ENCODE measurements around the gene COL4A5.

COL4A5 gene

GRCh38 chrX:108435261-108435660 is 4.4 kb upstream of the COL4A5 start:
- no peak for DNase-seq (ENCODE audit: low read depth in 2 of 2)
- TF ChIP-seq CTCF (IDR thresholded peaks at IDR 0.05; ENCODE audit: low read depth, low read length) = no peak
- H3K4me3 ChIP-seq (replicated peaks in 1 of 2; ENCODE audit: low read depth in 2 of 2, low read length in 2 of 2) = no peak overlapping the region

- no peak for TF ChIP-seq CTCF (IDR thresholded peaks at IDR 0.05; ENCODE audit: low read depth, low read length)
- peak overlapping the region; percentile 42 to 49 for H3K4me3 ChIP-seq (replicated peaks in 1 of 2; ENCODE audit: low read depth in 2 of 2, low read length in 2 of 2)
- no peak for DNase-seq (ENCODE audit: low read depth in 2 of 2)
These were observed 2.1 kb upstream of the COL4A5 start for GRCh38 chrX:108437349-108438109.

- no peak for DNase-seq (ENCODE audit: low read depth in 2 of 2)
- TF ChIP-seq CTCF (IDR thresholded peaks at IDR 0.05; ENCODE audit: low read depth, low read length) = no peak
- peak within 1 kb of the TSS; percentile 42 to 65 for H3K4me3 ChIP-seq (replicated peaks in 1 of 2; ENCODE audit: low read depth in 2 of 2, low read length in 2 of 2)
These were observed 1.5 kb upstream of the COL4A5 start, which contains the start of gene COL4A6 for GRCh38 chrX:108438110-108438623. COL4A6 (minus strand) TSS chrX:108438422; CDS start chrX:108438196, 226 bp downstream.

- TF ChIP-seq CTCF (IDR thresholded peaks at IDR 0.05; ENCODE audit: low read depth, low read length) = no peak
- peak overlapping the region; percentile 61 to 65 for H3K4me3 ChIP-seq (replicated peaks in 1 of 2; ENCODE audit: low read depth in 2 of 2, low read length in 2 of 2)
- DNase-seq (ENCODE audit: low read depth in 2 of 2) = peak; percentile 37 to 38
These were observed 491 bp downstream of the COL4A5 start for GRCh38 chrX:108439961-108440696.

GRCh38 chrX:108442901-108443464 is 3.3 kb downstream of the COL4A5 start:
- H3K4me3 ChIP-seq (replicated peaks in 1 of 2; ENCODE audit: low read depth in 2 of 2, low read length in 2 of 2) = no peak overlapping the region
- no peak for TF ChIP-seq CTCF (IDR thresholded peaks at IDR 0.05; ENCODE audit: low read depth, low read length)
- DNase-seq (ENCODE audit: low read depth in 2 of 2) = no peak

GRCh38 chrX:108447303-108447702 is 7.7 kb downstream of the COL4A5 start:
- DNase-seq (ENCODE audit: low read depth in 2 of 2) = peak in 1 of 2 donors; percentile 57
- H3K4me3 ChIP-seq (replicated peaks in 1 of 2; ENCODE audit: low read depth in 2 of 2, low read length in 2 of 2) = no peak overlapping the region
- TF ChIP-seq CTCF (IDR thresholded peaks at IDR 0.05; ENCODE audit: low read depth, low read length) = no peak

Data from cardiac fibroblast (primary cell).